ENCODE data around the gene ARHGAP6.

The ARHGAP6 gene

GRCh38 chrX:11103751-11104150 lies 562.0 kb downstream of the ARHGAP6 start:
- Histone ChIP-seq H3K27ac (replicated peaks) (no peak overlapping the region), H3K27me3 (ENCODE audit: insufficient read depth, poor library complexity, severe bottlenecking) (no peaks in the 10 kb centered on the region), H3K4me3 (replicated peaks; ENCODE audit: insufficient read depth, low read length) (no peak overlapping the region)
- TF ChIP-seq POLR2AphosphoS5 (IDR thresholded peaks at IDR 0.05; ENCODE audit: low read depth) (no peak), GABPA (IDR thresholded peaks at IDR 0.05; ENCODE audit: low read depth) (no peak), SPI1 (IDR thresholded peaks at IDR 0.05; ENCODE audit: borderline replicate concordance, low read depth) (no peak)
- TF ChIP-seq, protein P1, sequence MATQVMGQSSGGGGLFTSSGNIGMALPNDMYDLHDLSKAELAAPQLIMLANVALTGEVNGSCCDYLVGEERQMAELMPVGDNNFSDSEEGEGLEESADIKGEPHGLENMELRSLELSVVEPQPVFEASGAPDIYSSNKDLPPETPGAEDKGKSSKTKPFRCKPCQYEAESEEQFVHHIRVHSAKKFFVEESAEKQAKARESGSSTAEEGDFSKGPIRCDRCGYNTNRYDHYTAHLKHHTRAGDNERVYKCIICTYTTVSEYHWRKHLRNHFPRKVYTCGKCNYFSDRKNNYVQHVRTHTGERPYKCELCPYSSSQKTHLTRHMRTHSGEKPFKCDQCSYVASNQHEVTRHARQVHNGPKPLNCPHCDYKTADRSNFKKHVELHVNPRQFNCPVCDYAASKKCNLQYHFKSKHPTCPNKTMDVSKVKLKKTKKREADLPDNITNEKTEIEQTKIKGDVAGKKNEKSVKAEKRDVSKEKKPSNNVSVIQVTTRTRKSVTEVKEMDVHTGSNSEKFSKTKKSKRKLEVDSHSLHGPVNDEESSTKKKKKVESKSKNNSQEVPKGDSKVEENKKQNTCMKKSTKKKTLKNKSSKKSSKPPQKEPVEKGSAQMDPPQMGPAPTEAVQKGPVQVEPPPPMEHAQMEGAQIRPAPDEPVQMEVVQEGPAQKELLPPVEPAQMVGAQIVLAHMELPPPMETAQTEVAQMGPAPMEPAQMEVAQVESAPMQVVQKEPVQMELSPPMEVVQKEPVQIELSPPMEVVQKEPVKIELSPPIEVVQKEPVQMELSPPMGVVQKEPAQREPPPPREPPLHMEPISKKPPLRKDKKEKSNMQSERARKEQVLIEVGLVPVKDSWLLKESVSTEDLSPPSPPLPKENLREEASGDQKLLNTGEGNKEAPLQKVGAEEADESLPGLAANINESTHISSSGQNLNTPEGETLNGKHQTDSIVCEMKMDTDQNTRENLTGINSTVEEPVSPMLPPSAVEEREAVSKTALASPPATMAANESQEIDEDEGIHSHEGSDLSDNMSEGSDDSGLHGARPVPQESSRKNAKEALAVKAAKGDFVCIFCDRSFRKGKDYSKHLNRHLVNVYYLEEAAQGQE (IDR thresholded peaks at IDR 0.05; ENCODE audit: insufficient replicate concordance, low read depth): no peak
- TF ChIP-seq, protein P2, sequence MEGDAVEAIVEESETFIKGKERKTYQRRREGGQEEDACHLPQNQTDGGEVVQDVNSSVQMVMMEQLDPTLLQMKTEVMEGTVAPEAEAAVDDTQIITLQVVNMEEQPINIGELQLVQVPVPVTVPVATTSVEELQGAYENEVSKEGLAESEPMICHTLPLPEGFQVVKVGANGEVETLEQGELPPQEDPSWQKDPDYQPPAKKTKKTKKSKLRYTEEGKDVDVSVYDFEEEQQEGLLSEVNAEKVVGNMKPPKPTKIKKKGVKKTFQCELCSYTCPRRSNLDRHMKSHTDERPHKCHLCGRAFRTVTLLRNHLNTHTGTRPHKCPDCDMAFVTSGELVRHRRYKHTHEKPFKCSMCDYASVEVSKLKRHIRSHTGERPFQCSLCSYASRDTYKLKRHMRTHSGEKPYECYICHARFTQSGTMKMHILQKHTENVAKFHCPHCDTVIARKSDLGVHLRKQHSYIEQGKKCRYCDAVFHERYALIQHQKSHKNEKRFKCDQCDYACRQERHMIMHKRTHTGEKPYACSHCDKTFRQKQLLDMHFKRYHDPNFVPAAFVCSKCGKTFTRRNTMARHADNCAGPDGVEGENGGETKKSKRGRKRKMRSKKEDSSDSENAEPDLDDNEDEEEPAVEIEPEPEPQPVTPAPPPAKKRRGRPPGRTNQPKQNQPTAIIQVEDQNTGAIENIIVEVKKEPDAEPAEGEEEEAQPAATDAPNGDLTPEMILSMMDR (IDR thresholded peaks at IDR 0.05; ENCODE audit: insufficient read depth, low read length): no peak
- no peak for DNase-seq (ENCODE audit: low read depth in 1 of 2, low spot score in 1 of 2)

DNA sequence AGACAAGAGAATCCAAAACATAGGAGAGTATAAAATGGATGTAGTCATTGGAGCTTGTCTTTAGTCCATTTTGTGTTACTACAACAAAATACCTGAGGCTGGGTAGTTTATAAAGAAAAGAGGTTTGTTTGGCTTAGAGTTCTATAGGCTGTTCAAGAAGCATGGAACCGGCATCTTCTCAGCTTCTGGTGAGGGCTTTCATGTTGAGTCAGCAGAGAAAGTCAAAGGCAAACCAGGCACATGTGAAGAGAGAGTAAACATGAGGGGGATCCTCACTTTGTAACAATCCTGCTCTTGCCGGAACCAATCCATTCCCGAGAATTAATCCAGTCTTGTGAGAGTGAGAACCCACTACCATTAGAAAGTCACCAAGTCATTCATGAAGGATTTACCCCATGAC lies 562.7 kb downstream of the ARHGAP6 start:
- Histone ChIP-seq H3K27me3 (ENCODE audit: insufficient read depth, poor library complexity, severe bottlenecking) (no peaks in the 10 kb centered on the region), H3K4me3 (replicated peaks; ENCODE audit: insufficient read depth, low read length) (no peak overlapping the region), H3K27ac (replicated peaks) (no peak overlapping the region)
- no peak for DNase-seq (ENCODE audit: low read depth in 1 of 2, low spot score in 1 of 2)
- TF ChIP-seq POLR2AphosphoS5 (IDR thresholded peaks at IDR 0.05; ENCODE audit: low read depth) (no peak), GABPA (IDR thresholded peaks at IDR 0.05; ENCODE audit: low read depth) (no peak), SPI1 (IDR thresholded peaks at IDR 0.05; ENCODE audit: borderline replicate concordance, low read depth) (no peak)
- TF ChIP-seq, protein P2 (IDR thresholded peaks at IDR 0.05; ENCODE audit: insufficient read depth, low read length): no peak
- TF ChIP-seq, protein P1 (IDR thresholded peaks at IDR 0.05; ENCODE audit: insufficient replicate concordance, low read depth): no peak

DNA sequence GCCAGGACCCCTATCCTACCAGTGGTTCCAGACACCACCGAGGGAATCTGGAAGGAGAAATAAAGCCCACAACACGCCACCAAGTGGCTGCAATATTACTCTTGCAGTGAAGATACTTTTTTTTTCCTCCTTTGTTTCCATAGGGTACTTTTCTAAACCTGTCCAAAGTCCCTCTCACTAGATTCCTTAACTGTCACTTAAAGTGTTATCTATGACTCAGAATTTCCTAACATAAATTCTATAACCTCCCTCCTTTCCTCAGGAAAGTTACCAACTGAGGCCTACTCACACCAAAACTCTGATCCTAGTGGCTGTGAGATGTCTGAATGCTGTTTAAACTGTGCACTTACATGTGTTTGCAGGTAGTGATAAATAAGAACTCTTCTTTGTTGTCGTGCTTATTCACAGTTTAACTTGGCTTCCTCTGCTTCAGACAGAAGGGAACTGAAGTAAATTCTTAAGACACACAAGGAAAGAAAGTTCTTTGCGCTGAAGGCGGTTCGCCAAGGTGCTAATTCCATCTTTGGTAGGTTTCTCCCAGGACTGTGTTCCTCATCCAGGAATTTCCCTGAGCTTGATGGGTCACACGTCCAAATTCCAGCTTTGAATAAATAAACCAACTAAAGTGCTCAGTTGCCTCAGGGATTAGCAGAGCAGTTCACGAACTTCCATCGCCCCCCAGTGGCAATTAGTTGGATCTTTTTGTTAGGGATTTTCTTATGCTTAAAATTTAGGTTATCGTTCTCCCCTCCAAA lies 565.3 kb downstream of the ARHGAP6 start:
- Histone ChIP-seq H3K27me3 (ENCODE audit: insufficient read depth, poor library complexity, severe bottlenecking) (no peaks in the 10 kb centered on the region), H3K4me3 (replicated peaks; ENCODE audit: insufficient read depth, low read length) (no peak overlapping the region), H3K27ac (replicated peaks) (no peak overlapping the region)
- TF ChIP-seq, protein P2 (IDR thresholded peaks at IDR 0.05; ENCODE audit: insufficient read depth, low read length): no peak
- TF ChIP-seq, protein P1 (IDR thresholded peaks at IDR 0.05; ENCODE audit: insufficient replicate concordance, low read depth): no peak
- no peak for DNase-seq (ENCODE audit: low read depth in 1 of 2, low spot score in 1 of 2)

Measured in HL-60 (cell line).